Measurements from ENCODE around the gene FARS2.

FARS2 gene

GRCh38 chr6:5751525-5752390 lies 490.4 kb downstream of the FARS2 start:
- ChIA-PET POLR2A (ENCODE audit: low non-redundant PET) (no interaction called here), CTCF (interaction anchor here (0.6 kb wide), 1 partner anchor 62 kb away, joined by 3 read pairs; no protein-coding TSS in a partner anchor)
- no peak for TF ChIP-seq CTCF (conservative IDR thresholded peaks at IDR 0.05; ENCODE audit: low read depth)
- no peak overlapping the region for H3K27ac ChIP-seq
- DNase-seq (ENCODE audit: low spot score), result no peak

GRCh38 chr6:5752391-5752680 lies 491.0 kb downstream of the FARS2 start:
- POLR2A ChIA-PET (ENCODE audit: low non-redundant PET), result no interaction called here
- DNase-seq (ENCODE audit: low spot score), result no peak
- H3K27ac ChIP-seq, result no peak overlapping the region
- CTCF ChIA-PET, result interaction anchor here (0.5 to 0.6 kb wide), 2 partner anchors 62 to 105 kb away, joined by 3 read pairs; no protein-coding TSS in a partner anchor
- TF ChIP-seq CTCF (conservative IDR thresholded peaks at IDR 0.05; ENCODE audit: low read depth), result no peak

GRCh38 chr6:5753209-5753608 lies 491.9 kb downstream of the FARS2 start:
- no peak for DNase-seq (ENCODE audit: low spot score)
- CTCF ChIA-PET, result no interaction called here
- H3K27ac ChIP-seq, result no peak overlapping the region
- TF ChIP-seq CTCF (conservative IDR thresholded peaks at IDR 0.05; ENCODE audit: low read depth), result no peak
- POLR2A ChIA-PET (ENCODE audit: low non-redundant PET), result no interaction called here

GRCh38 chr6:5754904-5755303 lies 493.6 kb downstream of the FARS2 start:
- ChIA-PET CTCF (no interaction called here), POLR2A (ENCODE audit: low non-redundant PET) (no interaction called here)
- DNase-seq (ENCODE audit: low spot score), result no peak
- no peak overlapping the region for H3K27ac ChIP-seq
- no peak for TF ChIP-seq CTCF (conservative IDR thresholded peaks at IDR 0.05; ENCODE audit: low read depth)

GRCh38 chr6:5759571-5759970 lies 498.3 kb downstream of the FARS2 start:
- POLR2A ChIA-PET (ENCODE audit: low non-redundant PET), result no interaction called here
- TF ChIP-seq CTCF (conservative IDR thresholded peaks at IDR 0.05; ENCODE audit: low read depth), result no peak
- CTCF ChIA-PET, result no interaction called here
- no peak for DNase-seq (ENCODE audit: low spot score)
- H3K27ac ChIP-seq, result no peak overlapping the region

- ChIA-PET POLR2A (ENCODE audit: low non-redundant PET) (no interaction called here), CTCF (no interaction called here)
- TF ChIP-seq CTCF (conservative IDR thresholded peaks at IDR 0.05; ENCODE audit: low read depth), result no peak
Observed at GRCh38 chr6:5761370-5761769, 500.1 kb downstream of the FARS2 start.

More at GRCh38 chr6:5761370-5761769, 500.1 kb downstream of the FARS2 start:
- DNase-seq (ENCODE audit: low spot score), result no peak
- H3K27ac ChIP-seq, result no peak overlapping the region
